CD8-positive, alpha-beta memory T cell (primary cell): ENCODE measurements around the gene MAML2. TPM values are rescaled to one million over a fixed set of nuclear protein-coding genes. Genes with fewer than 3 reads are reported as not detected.
A peak's percentile ranks its signal among the peaks of the same experiment; 100 is the strongest.

Experiments used
- CTCF ChIA-PET: fragments of 350-600 bp; sonication (Branson Sonifier 250); formaldehyde crosslinking; loops from one replicate; lab custom pipeline; 2021; ENCODE audit warnings: antibody characterized with exemption; lab: Charles Lee
- POLR2A ChIA-PET: fragments of 350-600 bp; sonication (Branson Sonifier 250); formaldehyde crosslinking; loops from one replicate; lab custom pipeline; 2021; ENCODE audit warnings: antibody characterized with exemption; lab: Charles Lee
- DNase-seq, 5 donors: peaks; one replicate each; pipeline versions ENCODE4 v3.0.0 to v3.0.0-alpha.2; 2020 to 2022; ENCODE audit warnings: mixed read lengths in 1 of 5
- H3K27ac ChIP-seq: one replicate; pipeline ENCODE4 v1.7.0; 2013; ENCODE audit warnings: low read depth, mild to moderate bottlenecking, low read length, moderate library complexity
- H3K27me3 ChIP-seq: 2 replicates; pipeline ENCODE4 v1.7.0; 2013; ENCODE audit warnings: low read length, mild to moderate bottlenecking; ENCODE audit not compliant: insufficient read depth, poor library complexity, severe bottlenecking
- H3K36me3 ChIP-seq: 2 replicates; pipeline ENCODE4 v1.7.0; 2013; ENCODE audit warnings: mild to moderate bottlenecking, low read length, moderate library complexity; ENCODE audit not compliant: insufficient read depth
- H3K4me1 ChIP-seq: 2 replicates; pipeline ENCODE4 v1.7.0; 2013; ENCODE audit warnings: mild to moderate bottlenecking, low read length, moderate library complexity; ENCODE audit not compliant: insufficient read depth
- H3K4me3 ChIP-seq: 2 replicates; pipeline ENCODE4 v1.7.0; 2013; ENCODE audit warnings: mild to moderate bottlenecking, low read length
- H3K9me3 ChIP-seq: 2 replicates; pipeline ENCODE4 v1.7.0; 2013; ENCODE audit warnings: mild to moderate bottlenecking, low read length
- H3K27ac Mint-ChIP-seq, 8 donors: one replicate each; pipeline ENCODE4 v1.8.0; 2020 to 2021; ENCODE audit warnings: mixed read lengths in 8 of 8, mild to moderate bottlenecking in 6 of 8, inconsistent platforms in 3 of 8, moderate library complexity in 3 of 8
- H3K27me3 Mint-ChIP-seq, 2 donors: one replicate each; pipeline ENCODE4 v1.8.0; 2020 to 2021; ENCODE audit warnings: mixed read lengths in 2 of 2, mild to moderate bottlenecking in 1 of 2, moderate library complexity in 1 of 2
- H3K36me3 Mint-ChIP-seq, 3 donors: one replicate each; pipeline ENCODE4 v1.8.0; 2020 to 2021; ENCODE audit warnings: mixed read lengths in 3 of 3, inconsistent platforms in 1 of 3, mild to moderate bottlenecking in 1 of 3
- H3K4me1 Mint-ChIP-seq, 3 donors: one replicate each; pipeline ENCODE4 v1.8.0; 2020 to 2021; ENCODE audit warnings: mixed read lengths in 3 of 3, inconsistent platforms in 1 of 3, mild to moderate bottlenecking in 1 of 3
- H3K4me3 Mint-ChIP-seq, 7 donors: one replicate each; pipeline ENCODE4 v1.8.0; 2020 to 2021; ENCODE audit warnings: mixed read lengths in 7 of 7, mild to moderate bottlenecking in 6 of 7, moderate library complexity in 4 of 7, inconsistent platforms in 2 of 7
- H3K9me3 Mint-ChIP-seq, 5 donors: one replicate each; pipeline ENCODE4 v1.8.0; 2020 to 2022; ENCODE audit warnings: mixed read lengths in 5 of 5, mild to moderate bottlenecking in 3 of 5, moderate library complexity in 2 of 5, inconsistent platforms in 1 of 5
- polyA plus RNA-seq: library from polyadenylated mRNA; unstranded; fragments of 300-500 nt; fragmentation: Illumina TruSeq; gene quantifications from one replicate; pipeline ENCODE4 v1.2.3, GENCODE V29; 2021
- total RNA-seq, 2 experiments: library from RNA; stranded (reverse); gene quantifications; one replicate each; pipeline ENCODE4 v1.2.3, GENCODE V29; 2021

MAML2 gene
- total and polyA plus RNA-seq, 3 experiments from 2014 or later = 11.1 to 15.9 (median 15.6) TPM

- Mint-ChIP-seq H3K9me3 (no peaks in the 10 kb centered on the region), H3K27ac (peak overlapping the region; percentile 66 to 89 (median 84)), H3K4me3 (peak overlapping the region in 5 of 7 donors; percentile 16 to 69 (median 56)), H3K4me1 (peaks cover 63 to 86% (median 77%) of the 10 kb centered on the region in 3 donors), H3K27me3 (no peaks in the 10 kb centered on the region), H3K36me3 (peaks cover 2 to 12% (median 10%) of the 10 kb centered on the region in 3 donors)
- H3K4me1 ChIP-seq = peaks cover 71% of the 10 kb centered on the region
- ChIA-PET POLR2A (no interaction called here), CTCF (interaction anchor here (0.6 to 1.8 kb wide), 6 partner anchors 16 to 121 kb away, joined by 3 to 10 read pairs (median 4); partner anchors contain the start of gene MAML2)
- no peak overlapping the region for H3K4me3 ChIP-seq
- no peak for DNase-seq
- H3K36me3 ChIP-seq = no peaks in the 10 kb centered on the region
- H3K9me3 ChIP-seq = no peaks in the 10 kb centered on the region
- no peaks in the 10 kb centered on the region for H3K27me3 ChIP-seq
- no peak overlapping the region for H3K27ac ChIP-seq
These were observed 120.9 kb downstream of the MAML2 start for GRCh38 chr11:96222102-96222501.

- no peak for DNase-seq
- ChIA-PET POLR2A (no interaction called here), CTCF (interaction anchor here (0.6 to 1.8 kb wide), 6 partner anchors 16 to 122 kb away, joined by 3 to 10 read pairs (median 4); partner anchors contain the start of gene MAML2)
- H3K4me1 ChIP-seq = peaks cover 77% of the 10 kb centered on the region
- H3K36me3 ChIP-seq = no peaks in the 10 kb centered on the region
- no peak overlapping the region for H3K4me3 ChIP-seq
- H3K27ac ChIP-seq = no peak overlapping the region
- Mint-ChIP-seq H3K4me1 (peaks cover 65 to 86% (median 79%) of the 10 kb centered on the region in 3 donors), H3K36me3 (peaks cover 2 to 12% (median 10%) of the 10 kb centered on the region in 3 donors), H3K27ac (peak overlapping the region; percentile 58 to 88 (median 80)), H3K4me3 (peak overlapping the region in 5 of 7 donors; percentile 16 to 69 (median 61)), H3K27me3 (no peaks in the 10 kb centered on the region), H3K9me3 (no peaks in the 10 kb centered on the region)
- H3K9me3 ChIP-seq = no peaks in the 10 kb centered on the region
- no peaks in the 10 kb centered on the region for H3K27me3 ChIP-seq
These were observed 121.5 kb downstream of the MAML2 start for GRCh38 chr11:96221244-96222070.

- Histone ChIP-seq H3K36me3 (no peaks in the 10 kb centered on the region), H3K4me3 (no peak overlapping the region), H3K27me3 (no peaks in the 10 kb centered on the region), H3K4me1 (peaks cover 81% of the 10 kb centered on the region), H3K27ac (no peak overlapping the region), H3K9me3 (no peaks in the 10 kb centered on the region)
- CTCF ChIA-PET = interaction anchor here (1.0 to 1.8 kb wide), 4 partner anchors 8 to 128 kb away, joined by 4 to 10 read pairs (median 5); partner anchors contain the start of gene MAML2
- POLR2A ChIA-PET = interaction anchor here (0.7 to 1.0 kb wide), 2 partner anchors 13 to 19 kb away, joined by 3 to 4 read pairs; no protein-coding TSS in a partner anchor
- Mint-ChIP-seq H3K36me3 (peaks cover under 1 to 12% (median 8%) of the 10 kb centered on the region in 3 donors), H3K27me3 (no peaks in the 10 kb centered on the region), H3K4me1 (peaks cover 73 to 87% (median 84%) of the 10 kb centered on the region in 3 donors), H3K9me3 (no peaks in the 10 kb centered on the region), H3K27ac (peak overlapping the region; percentile 61 to 95 (median 88)), H3K4me3 (peak overlapping the region in 6 of 7 donors; percentile 0 to 80 (median 62))
- DNase-seq = no peak
These were observed 122.9 kb downstream of the MAML2 start for GRCh38 chr11:96219981-96220623.

- Histone ChIP-seq H3K4me1 (peaks cover 86% of the 10 kb centered on the region), H3K4me3 (no peak overlapping the region), H3K9me3 (no peaks in the 10 kb centered on the region), H3K27ac (no peak overlapping the region), H3K27me3 (no peaks in the 10 kb centered on the region), H3K36me3 (no peaks in the 10 kb centered on the region)
- no peaks in the 10 kb centered on the region for H3K9me3 Mint-ChIP-seq
- H3K27ac Mint-ChIP-seq = peak overlapping the region; percentile 55 to 95 (median 82)
- DNase-seq = no peak
- H3K27me3 Mint-ChIP-seq = no peaks in the 10 kb centered on the region
- ChIA-PET CTCF (interaction anchor here (1.0 to 1.5 kb wide), 2 partner anchors 9 to 127 kb away, joined by 4 to 6 read pairs; no protein-coding TSS in a partner anchor), POLR2A (no interaction called here)
- H3K4me3 Mint-ChIP-seq = peak overlapping the region in 1 of 7 donors; percentile 32
- H3K4me1 Mint-ChIP-seq = peaks cover 71 to 85% (median 84%) of the 10 kb centered on the region in 3 donors
- peaks cover 0 to 8% (median 4%) of the 10 kb centered on the region in 3 donors for H3K36me3 Mint-ChIP-seq
These were observed 124.1 kb downstream of the MAML2 start for GRCh38 chr11:96218901-96219300.

- peaks cover 94% of the 10 kb centered on the region for H3K4me1 ChIP-seq
- Mint-ChIP-seq H3K27ac (peak overlapping the region; percentile 29 to 97 (median 91)), H3K4me3 (no peak overlapping the region), H3K36me3 (peaks cover 0 to 4% (median 3%) of the 10 kb centered on the region in 3 donors), H3K27me3 (no peaks in the 10 kb centered on the region), H3K9me3 (no peaks in the 10 kb centered on the region), H3K4me1 (peaks cover 72 to 89% (median 85%) of the 10 kb centered on the region in 3 donors)
- ChIA-PET CTCF (no interaction called here), POLR2A (no interaction called here)
- no peak for DNase-seq
- no peak overlapping the region for H3K27ac ChIP-seq
- no peaks in the 10 kb centered on the region for H3K36me3 ChIP-seq
- H3K27me3 ChIP-seq = no peaks in the 10 kb centered on the region
- H3K4me3 ChIP-seq = no peak overlapping the region
- H3K9me3 ChIP-seq = no peaks in the 10 kb centered on the region
These were observed 125.0 kb downstream of the MAML2 start for GRCh38 chr11:96218006-96218405.

GRCh38 chr11:96217206-96217605 is 125.8 kb downstream of the MAML2 start:
- peak overlapping the region in 4 of 7 donors; percentile 12 to 61 (median 49) for H3K4me3 Mint-ChIP-seq

GRCh38 chr11:96215826-96216225 is 127.2 kb downstream of the MAML2 start:
- Mint-ChIP-seq H3K4me3 (peak overlapping the region in 6 of 7 donors; percentile 62 to 84 (median 64)), H3K9me3 (no peaks in the 10 kb centered on the region), H3K36me3 (peaks cover 0 to 6% (median 3%) of the 10 kb centered on the region in 3 donors), H3K27ac (peak overlapping the region; percentile 88 to 99 (median 95)), H3K27me3 (no peaks in the 10 kb centered on the region), H3K4me1 (peaks cover 76 to 91% (median 88%) of the 10 kb centered on the region in 3 donors)
- Histone ChIP-seq H3K36me3 (no peaks in the 10 kb centered on the region), H3K4me3 (peak overlapping the region; percentile 12), H3K4me1 (peaks cover 98% of the 10 kb centered on the region), H3K9me3 (no peaks in the 10 kb centered on the region), H3K27me3 (no peaks in the 10 kb centered on the region), H3K27ac (peak overlapping the region; percentile 70)
- DNase-seq = peak in 1 of 5 donors; percentile 49
- ChIA-PET POLR2A (interaction anchor here (1.0 to 1.3 kb wide), 2 partner anchors 28 to 124 kb away, joined by 3 to 6 read pairs; no protein-coding TSS in a partner anchor), CTCF (interaction anchor here (1.2 to 5.0 kb wide), 2 partner anchors 11 to 127 kb away, joined by 3 to 35 read pairs; partner anchors contain the start of gene MAML2)

More at GRCh38 chr11:96217206-96217605, 125.8 kb downstream of the MAML2 start:
- CTCF ChIA-PET = interaction anchor here (1.2 to 5.0 kb wide), 2 partner anchors 9 to 125 kb away, joined by 3 to 35 read pairs; partner anchors contain the start of gene MAML2
- H3K27ac ChIP-seq = no peak overlapping the region
- Mint-ChIP-seq H3K27me3 (no peaks in the 10 kb centered on the region), H3K4me1 (peaks cover 77 to 93% (median 88%) of the 10 kb centered on the region in 3 donors), H3K9me3 (no peaks in the 10 kb centered on the region), H3K27ac (peak overlapping the region; percentile 41 to 99 (median 94)), H3K36me3 (peaks cover 0 to 5% (median 3%) of the 10 kb centered on the region in 3 donors)
- H3K4me3 ChIP-seq = no peak overlapping the region
- DNase-seq = no peak
- POLR2A ChIA-PET = no interaction called here
- H3K4me1 ChIP-seq = peaks cover 98% of the 10 kb centered on the region
- no peaks in the 10 kb centered on the region for H3K36me3 ChIP-seq
- no peaks in the 10 kb centered on the region for H3K9me3 ChIP-seq
- no peaks in the 10 kb centered on the region for H3K27me3 ChIP-seq
